A673 (cell line): ENCODE data around the gene SREBF2. TPM values are rescaled to one million over a fixed set of nuclear protein-coding genes. Genes with fewer than 3 reads are reported as not detected.
A peak's percentile ranks its signal among the peaks of the same experiment; 100 is the strongest.

ENCODE experiments used
- BruUV-seq: library from RNA; stranded (reverse); fragments of 400-500 nt; replicated peaks from 2 replicates; lab custom pipeline; 2021; lab: Mats Ljungman, UMichigan
- CTCF ChIA-PET: fragments of 300-600 bp; sonication (Branson Sonifier 250); formaldehyde crosslinking; loops from one replicate; lab custom pipeline; 2022; ENCODE audit warnings: antibody characterized with exemption; lab: Charles Lee
- POLR2A ChIA-PET: fragments of 300-600 bp; sonication (Branson Sonifier 250); formaldehyde crosslinking; loops from one replicate; lab custom pipeline; 2022; ENCODE audit warnings: antibody characterized with exemption; ENCODE audit not compliant: low non-redundant PET; lab: Charles Lee
- DNase-seq: peaks from one replicate; pipeline ENCODE4 v3.0.0-alpha.2; 2015; ENCODE audit warnings: low spot score
- H3K27ac ChIP-seq: fragments of 200-600 bp; sonication (generic); 2 replicates; pipeline ENCODE4 v1.5.1; 2016; ENCODE audit warnings: mixed run types, low read depth, mild to moderate bottlenecking, mixed read lengths, antibody characterized with exemption, low read length; ENCODE audit not compliant: poor library complexity, severe bottlenecking
- H3K27me3 ChIP-seq: fragments of 200-600 bp; sonication (generic); replicated peaks from 2 replicates; pipeline ENCODE4 v1.6.1; 2017; ENCODE audit warnings: mixed run types, low read depth, mild to moderate bottlenecking, mixed read lengths, antibody characterized with exemption, low read length; ENCODE audit not compliant: insufficient read depth, poor library complexity
- H3K36me3 ChIP-seq: fragments of 200-600 bp; sonication (generic); 2 replicates; pipeline ENCODE4 v1.6.1; 2016; ENCODE audit warnings: mixed run types, mild to moderate bottlenecking, mixed read lengths, antibody characterized with exemption, low read length; ENCODE audit not compliant: insufficient read depth, poor library complexity, severe bottlenecking
- H3K4me1 ChIP-seq: fragments of 200-600 bp; sonication (generic); 2 replicates; pipeline ENCODE4 v1.6.1; 2017; ENCODE audit warnings: mixed run types, mild to moderate bottlenecking, mixed read lengths, antibody characterized with exemption, low read length; ENCODE audit not compliant: insufficient read depth, poor library complexity, severe bottlenecking
- H3K4me3 ChIP-seq: fragments of 200-600 bp; sonication (generic); 2 replicates; pipeline ENCODE4 v1.5.1; 2016; ENCODE audit warnings: low read depth, mixed run types, mild to moderate bottlenecking, mixed read lengths, low read length; ENCODE audit not compliant: poor library complexity, severe bottlenecking
- H3K9me3 ChIP-seq: fragments of 200-600 bp; sonication (generic); 2 replicates; pipeline ENCODE4 v1.6.1; 2016; ENCODE audit warnings: mixed run types, low read depth, mild to moderate bottlenecking, mixed read lengths, antibody characterized with exemption, low read length; ENCODE audit not compliant: poor library complexity, severe bottlenecking
- EZH2 ChIP-seq: fragments of 200-600 bp; sonication (generic); IDR thresholded peaks from 2 replicates; pipeline ENCODE4 v1.6.1; 2017; ENCODE audit warnings: borderline replicate concordance, low read depth, mild to moderate bottlenecking, mixed read lengths, antibody characterized with exemption, low read length; ENCODE audit not compliant: poor library complexity, severe bottlenecking
- intact Hi-C: fragments of 100-400 bp; cut with micrococcal nuclease; formaldehyde crosslinking; loops from one replicate; pipeline ENCODE4 v1.10.0; 2022; ENCODE audit not compliant: unreplicated experiment
- total RNA-seq: library from RNA; stranded (reverse); gene quantifications from 2 replicates; pipeline ENCODE4 v1.2.3, GENCODE V29; 2021
- TF ChIP-seq, protein P1 (sequence below): fragments of 300-800, 200-600 bp; sonication (generic); conservative IDR thresholded peaks from 2 replicates; pipeline ENCODE4 v1.5.1; 2017; ENCODE audit warnings: low read depth, mild to moderate bottlenecking, antibody characterized with exemption, low read length, moderate library complexity, mixed read lengths

The SREBF2 gene
- total RNA-seq, 1 experiment from 2014 or later: 141 TPM

DNA sequence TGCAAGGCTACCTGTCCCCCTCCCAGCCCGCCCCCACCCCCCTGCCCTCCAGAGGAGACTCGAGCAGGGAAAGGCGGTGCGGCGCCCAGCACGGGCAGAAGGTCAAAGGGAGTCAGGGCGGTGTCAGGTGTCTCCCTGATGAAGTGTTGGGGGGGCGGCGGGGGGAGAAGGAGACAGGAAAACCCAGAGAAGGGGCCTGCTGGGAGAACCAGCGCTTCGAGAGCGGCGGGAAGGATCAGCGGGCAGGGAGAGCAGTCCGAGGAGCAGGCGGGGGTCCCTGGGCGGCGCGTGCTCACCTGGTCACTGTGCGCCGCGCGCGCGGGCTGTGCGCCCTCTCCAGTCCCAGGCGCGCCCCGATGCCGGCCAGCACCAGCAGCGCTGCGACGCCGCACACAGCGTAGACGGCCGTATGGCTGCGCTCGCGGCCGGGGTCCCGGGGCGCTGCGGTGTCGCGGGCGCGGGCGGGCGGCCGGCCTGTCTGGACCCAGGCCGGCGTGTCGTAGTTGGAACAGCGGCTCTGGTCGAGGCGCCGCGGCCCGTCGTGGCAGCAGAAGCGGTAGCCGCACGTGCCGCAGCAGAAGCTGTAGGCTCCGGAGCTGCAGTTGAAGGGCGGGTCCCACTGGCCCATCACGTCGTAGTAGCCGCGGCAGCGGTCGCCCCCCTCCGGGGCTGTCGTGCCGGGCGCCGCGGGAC, 81.1 kb downstream of the SREBF2 start:
- intact Hi-C loops: no loop called here
- Histone ChIP-seq H3K4me3 (peak overlapping the region; percentile 52), H3K27me3 (peaks cover 42% of the 10 kb centered on the region), H3K27ac (no peak overlapping the region), H3K4me1 (peaks cover 36% of the 10 kb centered on the region), H3K36me3 (no peaks in the 10 kb centered on the region), H3K9me3 (no peaks in the 10 kb centered on the region)
- TF ChIP-seq EZH2: peak; percentile 81
- TF ChIP-seq, protein P1, sequence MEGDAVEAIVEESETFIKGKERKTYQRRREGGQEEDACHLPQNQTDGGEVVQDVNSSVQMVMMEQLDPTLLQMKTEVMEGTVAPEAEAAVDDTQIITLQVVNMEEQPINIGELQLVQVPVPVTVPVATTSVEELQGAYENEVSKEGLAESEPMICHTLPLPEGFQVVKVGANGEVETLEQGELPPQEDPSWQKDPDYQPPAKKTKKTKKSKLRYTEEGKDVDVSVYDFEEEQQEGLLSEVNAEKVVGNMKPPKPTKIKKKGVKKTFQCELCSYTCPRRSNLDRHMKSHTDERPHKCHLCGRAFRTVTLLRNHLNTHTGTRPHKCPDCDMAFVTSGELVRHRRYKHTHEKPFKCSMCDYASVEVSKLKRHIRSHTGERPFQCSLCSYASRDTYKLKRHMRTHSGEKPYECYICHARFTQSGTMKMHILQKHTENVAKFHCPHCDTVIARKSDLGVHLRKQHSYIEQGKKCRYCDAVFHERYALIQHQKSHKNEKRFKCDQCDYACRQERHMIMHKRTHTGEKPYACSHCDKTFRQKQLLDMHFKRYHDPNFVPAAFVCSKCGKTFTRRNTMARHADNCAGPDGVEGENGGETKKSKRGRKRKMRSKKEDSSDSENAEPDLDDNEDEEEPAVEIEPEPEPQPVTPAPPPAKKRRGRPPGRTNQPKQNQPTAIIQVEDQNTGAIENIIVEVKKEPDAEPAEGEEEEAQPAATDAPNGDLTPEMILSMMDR: no peak
- no peak for DNase-seq
- ChIA-PET CTCF (interaction anchor here (0.6 kb wide), 1 partner anchor 206 kb away, joined by 3 read pairs; no protein-coding TSS in a partner anchor), POLR2A (interaction anchor here (0.6 kb wide), 1 partner anchor 223 kb away, joined by 7 read pairs; no protein-coding TSS in a partner anchor)
- no TSS peak for BruUV-seq

DNA sequence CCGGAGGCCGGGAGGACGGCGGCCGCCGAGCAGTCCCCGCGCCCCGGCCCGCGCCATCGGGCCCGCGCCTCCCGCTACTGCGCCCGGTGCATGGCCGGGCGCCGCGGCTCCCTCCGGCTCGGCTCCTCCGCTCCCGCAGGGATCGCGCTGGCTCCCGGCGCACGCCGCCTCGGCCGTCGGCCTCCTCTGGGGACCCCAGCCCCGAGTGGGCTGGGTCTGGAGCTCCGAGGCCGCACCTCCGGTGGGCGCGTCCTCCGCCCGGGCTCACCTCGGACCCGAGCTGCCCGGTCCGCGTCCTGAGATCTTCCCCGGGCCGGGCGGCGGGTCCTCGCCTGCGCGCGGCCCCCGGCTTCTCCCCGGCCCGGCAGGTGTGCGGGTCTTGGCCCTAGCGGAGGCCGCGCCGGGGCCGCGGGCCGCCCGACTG, 81.7 kb downstream of the SREBF2 start:
- Histone ChIP-seq H3K27ac (no peak overlapping the region), H3K9me3 (no peaks in the 10 kb centered on the region), H3K27me3 (peaks cover 42% of the 10 kb centered on the region), H3K36me3 (no peaks in the 10 kb centered on the region), H3K4me1 (peaks cover 42% of the 10 kb centered on the region), H3K4me3 (peak overlapping the region; percentile 52)
- no peak for TF ChIP-seq EZH2
- TF ChIP-seq, protein P1: no peak
- POLR2A ChIA-PET: interaction anchor here (0.6 kb wide), 1 partner anchor 11 kb away, joined by 9 read pairs; no protein-coding TSS in a partner anchor
- CTCF ChIA-PET: interaction anchor here (0.7 kb wide), 1 partner anchor 529 kb away, joined by 6 read pairs; no protein-coding TSS in a partner anchor
- DNase-seq: no peak
- intact Hi-C loops: no loop called here
- no TSS peak for BruUV-seq

DNA sequence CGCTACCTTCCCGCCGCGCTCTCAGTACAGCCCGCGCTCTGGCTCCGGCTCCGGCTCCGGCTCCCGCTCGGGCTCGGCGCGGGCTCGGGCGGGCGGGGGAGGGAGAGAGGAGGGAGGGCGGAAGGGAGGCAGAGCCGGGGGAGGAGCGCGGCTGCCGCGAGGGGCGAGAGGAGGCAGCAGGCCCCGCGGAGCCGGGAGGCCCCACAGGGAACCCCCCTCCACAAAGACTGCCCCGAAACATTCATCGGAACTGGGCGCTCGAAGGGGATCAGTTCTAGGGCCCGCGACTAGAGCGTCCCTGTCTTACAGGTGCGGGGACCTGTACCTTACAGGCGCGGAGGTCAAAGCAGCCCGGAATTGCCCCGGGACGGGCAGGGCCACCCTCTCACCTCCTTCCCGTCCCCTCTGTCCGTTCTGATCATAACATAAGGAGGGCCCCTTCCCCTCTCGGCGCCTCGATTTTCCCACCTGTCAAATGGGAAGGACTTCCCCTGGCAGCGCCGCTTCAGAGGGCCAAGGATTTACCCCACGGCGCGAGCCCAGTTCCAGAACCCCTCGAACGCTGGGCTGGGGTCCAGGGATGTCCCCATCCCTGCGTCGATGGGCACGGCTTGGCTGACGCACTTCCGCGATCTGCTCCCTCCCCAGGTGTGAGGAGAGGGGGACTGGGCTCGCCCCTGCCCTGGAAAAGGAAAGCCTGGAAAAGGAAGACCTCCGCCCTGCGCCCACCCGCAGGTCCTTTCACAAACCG, 82.3 kb downstream of the SREBF2 start, which contains the start of gene SHISA8:
Gene SHISA8 (minus strand): TSS at position 40 of the 751 bp plus-strand sequence. CDS start 407 bp downstream, outside the sequence.
- Histone ChIP-seq H3K36me3 (no peaks in the 10 kb centered on the region), H3K4me3 (peak within 1 kb of the TSS; percentile 52), H3K4me1 (peaks cover 42% of the 10 kb centered on the region), H3K9me3 (no peaks in the 10 kb centered on the region), H3K27me3 (peaks cover 42% of the 10 kb centered on the region), H3K27ac (no peak within 1 kb of the TSS)
- ChIA-PET CTCF (interaction anchor here (0.7 kb wide), 1 partner anchor 529 kb away, joined by 6 read pairs; no protein-coding TSS in a partner anchor), POLR2A (interaction anchor here (0.6 kb wide), 1 partner anchor 11 kb away, joined by 9 read pairs; no protein-coding TSS in a partner anchor)
- BruUV-seq: no TSS peak
- TF ChIP-seq, protein P1: no peak
- no peak for TF ChIP-seq EZH2
- peak; percentile 73 for DNase-seq
- intact Hi-C loops: no loop called here
